Inferior parietal cortex (tissue), 1 donor: ENCODE measurements around the gene CADPS.
A peak's percentile ranks its signal among the peaks of the same experiment; 100 is the strongest.

Source experiments
- DNase-seq: peaks from one replicate; pipeline ENCODE4 v3.0.0-alpha.2; 2016; ENCODE audit errors: extremely low spot score

The CADPS gene

GRCh38 chr3:62688050-62688449 is 187.2 kb downstream of the CADPS start:
- DNase-seq: no peak

GRCh38 chr3:62686503-62687294 is 188.5 kb downstream of the CADPS start:
- DNase-seq: no peak

GRCh38 chr3:62682826-62683225 is 192.4 kb downstream of the CADPS start:
- no peak for DNase-seq

GRCh38 chr3:62679988-62680387 is 195.2 kb downstream of the CADPS start:
- DNase-seq: no peak

- no peak for DNase-seq
Measured at GRCh38 chr3:62678841-62679240, 196.4 kb downstream of the CADPS start.

GRCh38 chr3:62677926-62678325 is 197.3 kb downstream of the CADPS start:
- no peak for DNase-seq

- no peak for DNase-seq
Measured at GRCh38 chr3:62676689-62677271, 198.4 kb downstream of the CADPS start.

GRCh38 chr3:62675492-62675891 is 199.7 kb downstream of the CADPS start:
- no peak for DNase-seq

GRCh38 chr3:62672988-62673313 is 202.3 kb downstream of the CADPS start:
- no peak for DNase-seq

- DNase-seq: no peak
Measured at GRCh38 chr3:62672270-62672987, 202.8 kb downstream of the CADPS start.

GRCh38 chr3:62670351-62670750 is 204.9 kb downstream of the CADPS start:
- no peak for DNase-seq

GRCh38 chr3:62669161-62669560 is 206.1 kb downstream of the CADPS start:
- no peak for DNase-seq

- DNase-seq: no peak
Measured at GRCh38 chr3:62667714-62668113, 207.5 kb downstream of the CADPS start.

- DNase-seq: peak; percentile 85
Measured at GRCh38 chr3:62665627-62666437, 209.4 kb downstream of the CADPS start.

GRCh38 chr3:62662677-62663076 is 212.5 kb downstream of the CADPS start:
- DNase-seq: no peak

- no peak for DNase-seq
Measured at GRCh38 chr3:62659660-62660059, 215.6 kb downstream of the CADPS start.

GRCh38 chr3:62655691-62656063 is 219.5 kb downstream of the CADPS start:
- no peak for DNase-seq

GRCh38 chr3:62655056-62655690 is 220.0 kb downstream of the CADPS start:
- no peak for DNase-seq

- no peak for DNase-seq
Measured at GRCh38 chr3:62653796-62654195, 221.4 kb downstream of the CADPS start.

- no peak for DNase-seq
Measured at GRCh38 chr3:62647711-62648110, 227.5 kb downstream of the CADPS start.

GRCh38 chr3:62644493-62644892 is 230.7 kb downstream of the CADPS start:
- DNase-seq: no peak

- no peak for DNase-seq
Measured at GRCh38 chr3:62638316-62638715, 236.9 kb downstream of the CADPS start.
